ENCODE data around the gene PBX2.

The PBX2 gene

GRCh38 chr6:32152769-32153563 lies 37.0 kb downstream of the PBX2 start:
- Histone ChIP-seq H4K20me1 (ENCODE audit: control insufficient read depth, insufficient read depth, low read depth, low read length) (no peaks in the 10 kb centered on the region), H3K27ac (ENCODE audit: low read depth, low read length) (no peak overlapping the region), H3K9me2 (replicated peaks; ENCODE audit: control insufficient read depth, low read length) (no peaks in the 10 kb centered on the region), H3K36me3 (ENCODE audit: control insufficient read depth, low read length) (peaks cover 22% of the 10 kb centered on the region), H3K79me2 (ENCODE audit: control insufficient read depth, low read length) (peaks cover 15% of the 10 kb centered on the region), H3K4me2 (ENCODE audit: low read length) (peak overlapping the region; percentile 77), H3K4me3 (ENCODE audit: low read length) (peak overlapping the region; percentile 99), H3F3A (ENCODE audit: control insufficient read depth, insufficient read depth) (peaks cover 10% of the 10 kb centered on the region), H3K4me1 (ENCODE audit: control insufficient read depth, low read length) (peaks cover 32% of the 10 kb centered on the region), H3K27me3 (ENCODE audit: control insufficient read depth, low read length) (no peaks in the 10 kb centered on the region), H3K9me3 (ENCODE audit: control insufficient read depth, insufficient read depth, low read length) (no peaks in the 10 kb centered on the region)
- TF ChIP-seq EZH2phosphoT487 (IDR thresholded peaks at IDR 0.05; ENCODE audit: borderline replicate concordance, low read length): no peak
- no peak for TF ChIP-seq CTCF (IDR thresholded peaks at IDR 0.05; ENCODE audit: low read depth, low read length, poor library complexity, severe bottlenecking)

GRCh38 chr6:32151863-32152768 lies 37.9 kb downstream of the PBX2 start, which contains the start of gene PRRT1:
Gene PRRT1, minus strand, starts transcription at chr6:32151939. Its CDS starts 112 bp downstream, at chr6:32151827.
- Histone ChIP-seq H3K4me2 (ENCODE audit: low read length) (peak within 1 kb of the TSS; percentile 29), H3K4me3 (ENCODE audit: low read length) (no peak within 1 kb of the TSS), H3K36me3 (ENCODE audit: control insufficient read depth, low read length) (peaks cover 16% of the 10 kb centered on the region), H3K9me3 (ENCODE audit: control insufficient read depth, insufficient read depth, low read length) (no peaks in the 10 kb centered on the region), H3K4me1 (ENCODE audit: control insufficient read depth, low read length) (peaks cover 32% of the 10 kb centered on the region), H3K9me2 (replicated peaks; ENCODE audit: control insufficient read depth, low read length) (no peaks in the 10 kb centered on the region), H3K27ac (ENCODE audit: low read depth, low read length) (no peak within 1 kb of the TSS), H3K27me3 (ENCODE audit: control insufficient read depth, low read length) (peaks cover 5% of the 10 kb centered on the region; the same call in 1 of the 2 replicates), H4K20me1 (ENCODE audit: control insufficient read depth, insufficient read depth, low read depth, low read length) (no peaks in the 10 kb centered on the region), H3F3A (ENCODE audit: control insufficient read depth, insufficient read depth) (peaks cover 10% of the 10 kb centered on the region), H3K79me2 (ENCODE audit: control insufficient read depth, low read length) (peaks cover 15% of the 10 kb centered on the region)
- TF ChIP-seq CTCF (IDR thresholded peaks at IDR 0.05; ENCODE audit: low read depth, low read length, poor library complexity, severe bottlenecking) (no peak), EZH2phosphoT487 (IDR thresholded peaks at IDR 0.05; ENCODE audit: borderline replicate concordance, low read length) (no peak)

- Histone ChIP-seq H3K9me3 (ENCODE audit: control insufficient read depth, insufficient read depth, low read length) (no peaks in the 10 kb centered on the region), H3K36me3 (ENCODE audit: control insufficient read depth, low read length) (peaks cover 9% of the 10 kb centered on the region), H3K4me1 (ENCODE audit: control insufficient read depth, low read length) (peaks cover 32% of the 10 kb centered on the region), H3K9me2 (replicated peaks; ENCODE audit: control insufficient read depth, low read length) (no peaks in the 10 kb centered on the region), H3K27me3 (ENCODE audit: control insufficient read depth, low read length) (peaks cover 10% of the 10 kb centered on the region), H3K27ac (ENCODE audit: low read depth, low read length) (no peak overlapping the region), H3K79me2 (ENCODE audit: control insufficient read depth, low read length) (peaks cover 15% of the 10 kb centered on the region), H3F3A (ENCODE audit: control insufficient read depth, insufficient read depth) (peaks cover 10% of the 10 kb centered on the region), H3K4me2 (ENCODE audit: low read length) (no peak overlapping the region), H3K4me3 (ENCODE audit: low read length) (no peak overlapping the region), H4K20me1 (ENCODE audit: control insufficient read depth, insufficient read depth, low read depth, low read length) (no peaks in the 10 kb centered on the region)
- TF ChIP-seq CTCF (IDR thresholded peaks at IDR 0.05; ENCODE audit: low read depth, low read length, poor library complexity, severe bottlenecking) (no peak), EZH2phosphoT487 (IDR thresholded peaks at IDR 0.05; ENCODE audit: borderline replicate concordance, low read length) (no peak)
Measured at GRCh38 chr6:32151181-32151862, 38.7 kb downstream of the PBX2 start.

Measured in DOHH2 (cell line).